GM23338 (cell line): Measurements from ENCODE around the gene CCDC80. TPM values are rescaled to one million over a fixed set of nuclear protein-coding genes. Genes with fewer than 3 reads are reported as not detected.
A peak's percentile ranks its signal among the peaks of the same experiment; 100 is the strongest.

Experiments
- ATAC-seq: fragments of 200-7000 bp; cut with Tn5 transposase; 3 replicates; pipeline ENCODE4 v1.9.1; 2020
- DNase-seq: peaks from one replicate; pipeline ENCODE4 v3.0.0-alpha.2; 2015; ENCODE audit warnings: low spot score
- H2AFZ ChIP-seq: fragments of 200-600 bp; sonication (generic); 2 replicates; pipeline ENCODE4 v1.8.0; 2016; ENCODE audit warnings: antibody characterized with exemption, mild to moderate bottlenecking, moderate library complexity
- H3F3A ChIP-seq: fragments of 200-600 bp; sonication (generic); replicated peaks from 2 replicates; pipeline ENCODE4 v1.8.0; 2017; ENCODE audit warnings: antibody characterized with exemption, mixed run types, low read depth
- H3K27ac ChIP-seq: fragments of 200-600 bp; sonication (generic); 2 replicates; pipeline ENCODE4 v1.6.1; 2016; ENCODE audit warnings: low read depth
- H3K27me3 ChIP-seq: fragments of 200-600 bp; sonication (generic); 2 replicates; pipeline ENCODE4 v1.8.0; 2016; ENCODE audit warnings: mild to moderate bottlenecking, mixed run types, moderate library complexity; ENCODE audit not compliant: insufficient read depth
- H3K36me3 ChIP-seq: fragments of 200-600 bp; sonication (generic); 2 replicates; pipeline ENCODE4 v1.8.0; 2016; ENCODE audit warnings: mild to moderate bottlenecking; ENCODE audit not compliant: insufficient read depth
- H3K4me1 ChIP-seq: fragments of 200-600 bp; sonication (generic); 2 replicates; pipeline ENCODE4 v1.8.0; 2016; ENCODE audit warnings: mild to moderate bottlenecking, moderate library complexity; ENCODE audit not compliant: insufficient read depth
- H3K4me2 ChIP-seq: fragments of 200-600 bp; sonication (generic); 2 replicates; pipeline ENCODE4 v1.7.1; 2017; ENCODE audit warnings: mixed run types
- H3K4me3 ChIP-seq: fragments of 200-600 bp; sonication (generic); 2 replicates; pipeline ENCODE4 v1.6.1; 2016; ENCODE audit warnings: mixed run types
- H3K79me2 ChIP-seq: fragments of 200-600 bp; sonication (generic); replicated peaks from 2 replicates; pipeline ENCODE4 v1.8.0; 2017; ENCODE audit warnings: mild to moderate bottlenecking; ENCODE audit not compliant: insufficient read depth
- H3K9me2 ChIP-seq: fragments of 200-600 bp; sonication (generic); 2 replicates; pipeline ENCODE4 v1.8.0; 2017; ENCODE audit not compliant: insufficient read depth
- H4K20me1 ChIP-seq: fragments of 200-600 bp; sonication (generic); replicated peaks from 2 replicates; pipeline ENCODE4 v1.8.0; 2017; ENCODE audit warnings: mild to moderate bottlenecking; ENCODE audit not compliant: insufficient read depth
- H3K27ac Mint-ChIP-seq: 2 replicates; pipeline ENCODE4 v1.8.0; 2020; ENCODE audit warnings: inconsistent platforms, mild to moderate bottlenecking, moderate library complexity, mixed read lengths
- H3K27me3 Mint-ChIP-seq: 3 replicates; pipeline ENCODE4 v1.8.0; 2022; ENCODE audit warnings: low read depth, mild to moderate bottlenecking, moderate library complexity, mixed read lengths, inconsistent platforms; ENCODE audit not compliant: insufficient read depth, poor library complexity
- H3K36me3 Mint-ChIP-seq: 3 replicates; pipeline ENCODE4 v1.8.0; 2021; ENCODE audit warnings: low read depth, mild to moderate bottlenecking, inconsistent platforms, moderate library complexity, mixed read lengths
- H3K4me1 Mint-ChIP-seq: 3 replicates; pipeline ENCODE4 v1.8.0; 2020; ENCODE audit warnings: mild to moderate bottlenecking, inconsistent platforms, mixed read lengths
- H3K4me3 Mint-ChIP-seq: 3 replicates; pipeline ENCODE4 v1.8.0; 2021; ENCODE audit warnings: moderate library complexity, mild to moderate bottlenecking, inconsistent platforms, mixed read lengths
- H3K9me3 Mint-ChIP-seq: 3 replicates; pipeline ENCODE4 v1.8.0; 2020; ENCODE audit warnings: moderate library complexity, mild to moderate bottlenecking, inconsistent platforms, mixed read lengths
- CREB1 ChIP-seq: fragments of 250-450 bp; sonication (Bioruptor Pico); IDR thresholded peaks from 2 replicates; pipeline ENCODE4 v1.5.0; 2020; ENCODE audit warnings: low read depth, mild to moderate bottlenecking, moderate library complexity
- CTCF ChIP-seq, 2 experiments: fragments of 200-600 bp in 1 of 2; sonication (generic) in 1 of 2; conservative IDR thresholded peaks; 2 replicates each; pipeline versions ENCODE4 v1.5.1 to v1.6.1; 2016 to 2017; ENCODE audit warnings: antibody characterized with exemption in 2 of 2, low read depth in 2 of 2, mild to moderate bottlenecking in 2 of 2, moderate library complexity in 1 of 2
- ETS1 ChIP-seq: IDR thresholded peaks from 2 replicates; pipeline ENCODE4 v1.6.1; 2016; ENCODE audit warnings: antibody characterized with exemption
- EZH2 ChIP-seq: fragments of 200-600 bp; sonication (generic); IDR thresholded peaks from one replicate; pipeline ENCODE4 v1.8.0; 2017; ENCODE audit warnings: antibody characterized with exemption, mild to moderate bottlenecking, low read depth; ENCODE audit not compliant: unreplicated experiment
- NANOG ChIP-seq: IDR thresholded peaks from 2 replicates; pipeline ENCODE4 v1.6.1; 2016; ENCODE audit warnings: antibody characterized with exemption, borderline replicate concordance
- REST ChIP-seq: IDR thresholded peaks from one replicate; pipeline ENCODE4 v1.6.1; 2018; ENCODE audit warnings: antibody characterized with exemption; ENCODE audit not compliant: unreplicated experiment
- STAT1 ChIP-seq: IDR thresholded peaks from one replicate; pipeline ENCODE4 v1.6.1; 2016; ENCODE audit warnings: antibody characterized with exemption; ENCODE audit not compliant: unreplicated experiment
- ZNF114 ChIP-seq: fragments of 250-450 bp; sonication (Bioruptor Pico); IDR thresholded peaks from 2 replicates; pipeline ENCODE4 v1.5.0; 2020; ENCODE audit warnings: mild to moderate bottlenecking, moderate library complexity
- ZNF462 ChIP-seq: fragments of 250-450 bp; sonication (Bioruptor Pico); IDR thresholded peaks from 2 replicates; pipeline ENCODE4 v1.5.0; 2020; ENCODE audit warnings: mild to moderate bottlenecking, moderate library complexity
- polyA plus RNA-seq: library from polyadenylated mRNA; unstranded; fragments of >200 nt; fragmentation: Nextera tagmentation; extraction: Ambion mirVana; gene quantifications from 2 replicates; pipeline ENCODE4 v1.2.1, GENCODE V29; 2016
- total RNA-seq: library from RNA; depleted of rRNA; stranded (reverse); fragments of >200 nt; shearing (Covaris generic); gene quantifications from 2 replicates; pipeline ENCODE4 v1.2.3, GENCODE V29; 2014

CCDC80 gene
- total and polyA plus RNA-seq, 2 experiments from 2014 or later: 5.4 to 6.7 TPM

GRCh38 chr3:112617285-112617684, 23.7 kb downstream of the CCDC80 start (continued):
- TF ChIP-seq STAT1 (no peak), CREB1 (CRISPR knock-in tag) (no peak), CTCF (conservative IDR thresholded peaks at IDR 0.05; ENCODE audit: low read depth in 2 of 2) (no peak), REST (no peak), NANOG (no peak), EZH2 (no peak), ZNF114 (CRISPR knock-in tag) (no peak)

GRCh38 chr3:112615989-112616731, 24.8 kb downstream of the CCDC80 start:
- Mint-ChIP-seq H3K4me1 (peaks cover 20% of the 10 kb centered on the region), H3K36me3 (0 out of 3 replicates have a peak, but pooled peaks cover 4% of the 10 kb centered on the region), H3K9me3 (no peaks in the 10 kb centered on the region), H3K27ac (peak overlapping the region; percentile 70), H3K27me3 (peaks cover 1% of the 10 kb centered on the region), H3K4me3 (no peak overlapping the region; the same call in 2 of the 3 replicates)
- Histone ChIP-seq H3K27ac (peak overlapping the region; percentile 89), H3K4me1 (peaks cover 14% of the 10 kb centered on the region), H3K79me2 (no peaks in the 10 kb centered on the region), H3K4me3 (peak overlapping the region; percentile 6; the same call in 1 of the 2 replicates), H3K4me2 (peak overlapping the region; percentile 19), H3F3A (no peaks in the 10 kb centered on the region), H4K20me1 (no peaks in the 10 kb centered on the region), H3K27me3 (no peaks in the 10 kb centered on the region), H3K9me2 (peaks cover 4% of the 10 kb centered on the region), H3K36me3 (no peaks in the 10 kb centered on the region), H2AFZ (peak overlapping the region; percentile 14; the same call in 1 of the 2 replicates)
- TF ChIP-seq ZNF462 (CRISPR knock-in tag): no peak
- 0 out of 2 replicates have a peak, but pooled peaks have one; percentile 25 for TF ChIP-seq ZNF114 (CRISPR knock-in tag)
- no peak for TF ChIP-seq ETS1
- ATAC-seq (peak; percentile 37; the same call in 2 of the 3 replicates), DNase-seq (no peak)
